HG03159 (cell line): Measurements from ENCODE around the gene GINS2.

ENCODE experiments used
- ATAC-seq: cut with Tn5 transposase; IDR thresholded peaks from one replicate; pipeline ENCODE4 v1.9.1; 2021; ENCODE audit warnings: mild to moderate bottlenecking, moderate library complexity; ENCODE audit not compliant: unreplicated experiment

GINS2 gene

DNA sequence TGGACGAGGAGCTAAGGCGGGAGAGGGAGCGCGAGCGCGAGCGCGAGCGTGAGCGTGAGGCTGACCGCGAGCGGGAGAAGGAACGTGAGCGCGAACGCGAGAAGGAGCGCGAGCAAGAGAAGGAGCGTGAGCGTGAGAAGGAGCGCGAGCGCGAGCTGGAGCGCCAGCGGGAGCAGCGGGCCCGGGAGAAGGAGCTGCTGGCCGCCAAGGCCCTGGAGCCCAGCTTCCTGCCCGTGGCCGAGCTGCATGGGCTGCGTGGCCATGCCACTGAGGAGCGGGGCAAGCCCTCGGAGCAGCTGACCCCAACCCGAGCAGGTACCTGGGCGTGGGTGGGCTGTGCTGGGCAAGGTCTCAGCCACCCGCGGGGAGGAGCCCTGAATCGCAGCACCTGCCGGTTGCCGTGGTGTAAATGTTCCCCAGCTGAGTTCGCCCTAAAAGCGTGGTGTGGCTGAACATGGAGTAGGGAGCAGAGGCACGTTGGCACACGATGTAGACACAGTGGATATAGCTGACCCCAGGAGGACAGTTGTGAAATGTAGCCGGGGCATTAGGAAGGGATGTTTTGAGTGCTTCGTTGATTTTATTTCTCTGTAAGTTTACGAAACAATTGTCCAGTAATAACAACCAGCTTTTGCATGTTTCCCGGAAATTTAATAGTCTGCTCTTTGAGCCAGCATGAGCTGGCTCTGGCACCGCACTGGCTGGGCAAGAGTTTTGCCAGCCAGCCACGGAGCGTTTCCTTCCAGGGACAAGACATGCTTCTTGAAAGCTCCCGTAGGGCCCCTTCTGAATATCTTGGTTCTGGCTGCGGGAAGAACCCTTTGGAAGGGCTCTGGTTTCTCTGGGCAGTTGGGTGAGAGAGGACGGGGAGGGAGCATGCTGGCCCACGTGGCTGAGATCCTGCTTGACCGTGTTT, 32.1 kb downstream of the GINS2 start:
- no peak for ATAC-seq

DNA sequence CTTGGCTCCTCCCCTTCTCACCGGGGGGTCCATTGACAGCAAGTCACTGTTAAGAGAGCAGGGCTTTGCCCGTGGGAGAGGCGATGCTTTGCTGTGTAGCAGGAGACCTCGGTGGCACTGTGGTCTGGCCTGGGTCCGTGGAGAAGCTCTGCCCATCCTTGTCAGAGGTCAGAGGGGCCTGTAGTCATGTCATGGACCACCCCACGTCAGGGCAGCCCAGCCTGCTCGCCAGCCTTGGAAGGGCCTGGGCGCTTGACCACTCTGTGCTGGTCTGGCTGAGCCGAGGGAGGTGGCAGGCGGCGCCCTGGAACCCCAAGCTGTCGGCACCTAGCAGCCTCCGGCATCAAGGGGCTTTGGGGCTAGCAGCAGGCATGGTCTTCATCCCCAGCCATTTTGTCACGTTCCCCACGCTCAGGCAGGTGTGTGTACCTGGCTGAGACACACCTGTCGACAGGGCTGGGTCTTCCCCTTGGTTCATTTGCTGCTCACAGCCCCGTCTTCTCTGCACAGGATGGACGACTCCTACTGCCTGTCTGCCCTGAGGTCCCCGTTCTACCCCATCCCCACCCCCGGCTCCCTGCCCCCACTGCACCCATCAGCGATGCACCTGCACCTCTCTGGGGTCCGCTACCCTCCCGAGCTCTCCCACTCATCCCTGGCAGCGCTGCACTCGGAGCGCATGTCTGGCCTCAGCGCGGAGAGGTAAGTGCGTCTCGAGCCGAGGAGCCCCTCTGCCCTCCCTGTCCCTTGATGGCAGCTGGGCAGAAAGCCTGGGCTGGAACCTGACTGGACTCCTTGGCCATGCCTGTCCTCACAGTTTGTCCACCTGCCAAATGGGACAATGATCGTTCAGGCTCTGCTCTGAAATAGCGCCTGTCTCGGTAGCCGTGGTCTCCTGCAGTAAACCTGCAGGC, 33.3 kb downstream of the GINS2 start:
- ATAC-seq: no peak

DNA sequence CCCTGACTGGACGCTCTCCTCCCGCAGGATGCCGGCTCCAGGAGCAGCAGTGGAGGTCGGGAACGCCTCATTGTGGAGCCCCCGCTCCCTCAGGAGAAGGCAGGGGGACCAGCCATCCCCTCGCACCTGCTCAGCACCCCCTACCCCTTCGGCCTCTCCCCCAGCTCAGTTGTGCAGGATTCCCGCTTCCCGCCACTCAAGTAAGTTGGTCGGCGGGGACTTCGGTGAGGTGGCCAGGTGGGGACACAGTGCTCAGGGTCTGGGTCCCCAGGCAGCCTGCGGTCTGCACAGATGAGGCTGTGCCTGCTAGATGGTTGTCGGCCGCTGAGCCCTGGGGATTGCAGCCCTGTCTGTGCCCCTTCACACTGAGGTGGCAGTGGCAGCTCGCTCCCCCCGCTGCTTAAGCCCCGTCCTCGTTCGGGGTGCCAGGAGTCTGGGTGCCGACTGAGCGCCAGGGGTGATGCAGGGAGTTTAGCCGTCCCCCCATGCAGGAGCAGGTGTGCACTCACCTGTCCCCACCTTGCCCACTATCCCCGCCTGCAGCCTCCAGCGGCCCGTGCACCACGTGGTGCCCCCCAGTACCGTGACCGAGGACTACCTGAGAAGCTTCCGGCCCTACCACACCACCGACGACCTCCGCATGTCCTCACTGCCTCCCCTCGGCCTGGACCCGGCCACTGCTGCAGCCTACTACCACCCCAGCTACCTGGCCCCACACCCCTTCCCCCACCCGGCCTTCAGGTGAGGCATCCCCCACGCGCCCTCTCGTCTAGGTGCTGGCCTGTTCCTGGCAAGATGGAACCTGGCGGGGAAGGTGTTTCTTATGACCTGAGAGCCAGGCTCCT, 34.3 kb downstream of the GINS2 start:
- ATAC-seq: no peak

DNA sequence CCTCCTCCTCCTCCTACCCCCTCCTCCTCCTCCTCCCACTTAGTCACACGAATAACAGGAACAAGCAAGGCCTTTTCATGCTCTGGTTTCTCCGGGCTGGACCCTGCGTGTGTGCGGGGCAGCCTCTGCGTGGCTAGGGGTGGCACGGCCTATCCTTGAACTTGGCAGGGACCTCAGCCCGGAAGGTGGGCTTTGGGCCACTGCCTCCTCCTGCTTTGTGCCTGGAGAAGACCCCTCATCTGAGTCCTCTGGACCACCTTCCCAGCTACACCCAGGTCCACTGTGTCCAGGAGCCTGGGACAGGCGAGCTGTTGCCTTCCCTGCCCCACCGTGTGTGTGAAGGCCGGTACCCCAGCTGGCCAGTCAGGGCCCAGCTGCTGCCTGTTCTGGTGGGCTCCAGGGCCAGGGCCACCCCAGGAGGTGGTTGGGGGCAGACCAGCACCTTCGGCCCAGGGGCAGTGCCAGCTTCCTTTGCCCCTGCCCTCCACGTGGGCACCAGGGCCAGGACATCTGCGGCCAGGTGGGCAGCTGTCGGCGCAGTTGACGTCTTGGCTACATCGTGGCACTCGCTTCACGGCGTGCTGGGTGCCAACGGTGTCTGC, 35.4 kb downstream of the GINS2 start:
- ATAC-seq: no peak

DNA sequence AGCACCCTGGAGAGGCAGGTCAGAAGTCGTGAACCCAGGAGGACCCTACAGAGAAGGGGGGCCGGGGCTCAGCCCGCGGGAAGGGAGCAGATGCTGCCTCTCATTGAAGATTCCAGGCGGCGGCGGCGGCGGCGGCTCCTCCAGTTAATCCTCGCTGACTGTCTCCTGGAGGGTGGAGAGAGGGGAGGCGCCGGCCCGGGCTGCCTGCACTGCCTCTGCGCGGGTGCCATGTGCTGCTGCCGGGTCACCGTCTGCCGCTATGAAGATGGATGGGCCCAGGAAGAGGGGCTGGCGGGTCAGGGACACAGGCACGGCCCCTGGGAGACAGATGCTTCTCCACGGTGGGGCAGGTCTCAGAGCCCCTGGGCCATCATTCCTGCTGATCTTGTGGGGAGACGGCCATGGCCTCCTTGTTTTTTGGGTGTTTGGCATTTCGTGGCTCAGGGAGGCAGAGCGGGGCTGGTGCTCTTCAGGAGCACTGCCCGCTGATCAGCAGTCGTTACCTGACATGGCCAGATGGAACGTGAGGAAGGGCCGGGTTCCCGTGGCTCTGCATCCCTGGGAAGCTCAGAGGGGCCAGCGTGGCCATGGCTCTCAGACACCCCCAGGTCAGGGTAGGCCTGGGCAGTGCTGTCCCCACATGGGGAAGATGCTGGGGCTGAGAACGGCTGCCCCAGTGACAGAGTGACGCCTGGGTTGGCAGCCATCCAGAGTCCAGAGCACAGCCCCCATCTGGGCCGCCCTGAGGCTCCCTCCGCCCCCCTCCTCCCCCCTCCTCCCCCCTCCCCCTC, 36.1 kb downstream of the GINS2 start:
- ATAC-seq: no peak

DNA sequence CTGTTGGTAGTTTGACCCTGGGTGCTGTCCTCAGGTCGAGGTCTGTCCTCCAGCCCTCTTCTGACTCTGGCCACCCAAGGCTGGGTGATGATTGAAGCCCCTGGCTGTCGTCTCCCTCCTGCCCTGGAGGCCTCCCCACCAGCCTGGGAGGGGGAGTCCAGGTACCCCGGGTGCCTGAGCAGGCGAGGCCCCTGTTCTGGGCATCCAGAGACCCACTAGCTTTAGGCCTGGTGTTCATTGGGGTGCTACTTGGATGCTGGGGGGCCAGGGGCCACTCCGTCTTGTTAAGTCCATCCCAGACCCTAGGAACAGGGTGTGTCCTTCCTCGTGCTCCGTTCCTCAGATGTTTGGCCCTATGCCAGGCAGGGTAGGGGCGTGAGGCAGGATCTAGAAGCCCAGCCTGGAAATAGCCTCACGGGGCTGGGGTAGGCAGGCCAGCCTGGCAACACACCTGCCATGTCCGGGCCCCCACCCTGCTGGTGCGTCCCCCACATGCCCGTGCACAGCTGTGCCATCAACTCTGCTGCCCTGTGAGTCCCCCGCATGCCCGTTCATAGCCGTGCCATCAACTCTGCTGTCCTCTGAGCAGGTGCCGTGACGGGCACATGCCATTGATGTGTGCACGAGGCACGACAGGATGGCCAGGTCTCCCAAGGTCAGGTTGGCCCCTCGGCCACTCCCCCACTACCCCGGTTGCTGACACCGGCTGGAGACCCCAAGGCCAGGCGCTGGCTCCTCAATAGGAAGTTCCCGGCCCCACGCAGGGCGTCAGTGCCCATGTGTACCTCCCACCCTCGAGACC, 36.9 kb downstream of the GINS2 start:
- no peak for ATAC-seq

DNA sequence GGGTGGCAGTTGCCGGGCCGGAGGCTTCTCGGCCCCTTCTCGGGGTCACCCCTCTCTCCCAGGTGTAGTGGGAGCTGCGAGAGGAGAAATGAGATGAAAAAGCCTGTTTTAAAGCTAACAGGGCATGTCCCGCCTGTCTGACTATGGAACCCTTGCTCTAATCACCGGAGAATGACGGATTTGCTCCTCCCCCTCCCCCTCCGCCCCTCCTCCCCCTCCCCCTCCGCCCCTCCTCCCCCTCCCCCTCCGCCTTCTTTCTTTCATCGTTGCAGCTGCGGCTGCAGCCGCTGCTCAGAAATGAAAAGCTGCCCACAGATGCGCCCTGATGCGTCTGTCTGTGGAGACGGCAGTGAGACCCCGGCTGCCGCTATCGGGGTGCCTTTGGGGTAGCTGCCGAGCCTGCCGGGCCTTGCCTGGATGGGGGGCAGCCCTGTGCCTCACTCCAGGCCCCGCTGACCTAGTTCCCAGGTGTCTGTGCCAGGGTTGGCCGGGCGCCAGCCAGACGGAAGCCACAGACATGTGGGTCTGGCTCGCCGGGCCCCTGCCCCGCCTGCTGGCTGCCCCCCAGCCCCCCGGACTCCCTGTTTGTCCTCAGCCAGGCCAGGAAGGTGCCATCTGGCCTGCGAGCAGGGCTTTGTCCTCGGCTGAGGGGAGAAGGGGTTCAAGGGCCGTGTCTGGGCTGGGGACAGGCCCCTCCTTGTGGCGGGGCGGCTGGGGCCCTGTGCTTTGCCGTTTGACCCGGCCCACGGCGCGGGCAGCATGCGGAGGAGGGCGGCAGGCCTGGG, 37.7 kb downstream of the GINS2 start:
- no peak for ATAC-seq

DNA sequence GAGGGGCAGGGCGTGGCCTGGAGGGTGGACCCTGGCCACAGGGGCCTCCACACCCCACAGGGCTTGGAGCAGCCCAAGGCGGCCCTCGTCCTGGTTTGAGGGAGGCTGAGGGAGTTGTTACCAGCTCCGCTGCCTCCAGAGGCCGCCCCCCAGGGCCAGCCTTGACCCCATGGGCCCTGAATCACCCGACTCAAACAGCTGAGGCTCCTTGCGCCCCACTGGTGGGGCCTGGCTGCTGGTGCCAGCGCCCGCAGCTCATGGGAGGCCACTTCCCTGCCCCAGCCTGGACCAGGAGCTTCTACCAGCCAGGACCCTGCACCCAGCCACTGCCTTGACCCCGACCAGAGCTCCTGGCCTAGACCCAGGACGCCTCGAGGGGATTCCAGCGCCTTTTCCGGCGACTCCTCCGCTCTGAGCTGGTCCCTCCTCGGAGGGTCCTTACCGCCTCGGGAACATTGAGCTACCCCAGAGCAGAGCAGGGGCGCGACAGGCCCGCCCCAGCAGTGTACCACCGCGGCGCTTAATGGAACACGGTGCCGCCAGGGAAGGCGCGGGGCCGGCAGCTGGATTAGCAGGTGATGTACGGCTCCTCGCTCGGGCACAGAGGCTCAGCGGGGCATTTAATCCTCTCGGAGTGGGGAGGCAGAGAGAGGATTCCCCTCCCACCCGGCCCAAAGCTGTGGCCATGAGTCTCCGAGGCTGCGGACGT, 38.5 kb downstream of the GINS2 start:
- no peak for ATAC-seq

DNA sequence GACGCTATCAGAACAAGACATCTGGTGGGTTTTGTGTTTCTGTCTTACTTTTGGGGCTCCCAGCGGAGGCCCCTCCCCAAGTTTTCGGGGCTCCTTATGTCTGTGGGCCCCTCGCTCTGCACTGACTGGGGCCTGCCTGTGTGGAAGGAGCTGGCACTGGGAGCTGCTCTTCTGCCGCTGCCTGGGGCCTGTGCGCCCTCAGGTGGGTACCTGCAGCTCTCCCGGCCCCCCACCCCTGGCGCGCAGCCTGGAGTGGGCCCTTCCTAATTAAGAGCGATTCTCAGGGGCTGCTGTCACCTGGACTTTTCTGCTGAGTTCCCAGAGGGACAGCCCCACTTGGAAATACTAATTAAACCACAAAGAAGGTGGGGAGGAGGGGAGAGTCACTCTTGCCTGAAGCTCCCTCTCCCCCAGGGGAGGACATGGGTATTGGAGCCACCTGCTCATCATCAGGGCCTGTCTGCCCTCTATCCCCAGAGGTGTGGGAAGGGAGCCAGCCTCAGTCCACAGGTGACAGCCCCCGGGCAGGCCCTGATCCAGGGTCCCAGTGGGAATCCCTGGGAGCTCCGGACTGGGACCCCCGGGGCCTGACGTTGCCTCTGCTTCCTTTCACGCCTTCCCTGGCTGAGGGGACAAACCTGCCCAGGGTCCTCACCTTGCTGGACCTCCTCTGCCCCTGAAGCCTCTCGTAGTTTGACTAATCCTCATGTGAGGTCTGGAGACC, 39.2 kb downstream of the GINS2 start:
- no peak for ATAC-seq

DNA sequence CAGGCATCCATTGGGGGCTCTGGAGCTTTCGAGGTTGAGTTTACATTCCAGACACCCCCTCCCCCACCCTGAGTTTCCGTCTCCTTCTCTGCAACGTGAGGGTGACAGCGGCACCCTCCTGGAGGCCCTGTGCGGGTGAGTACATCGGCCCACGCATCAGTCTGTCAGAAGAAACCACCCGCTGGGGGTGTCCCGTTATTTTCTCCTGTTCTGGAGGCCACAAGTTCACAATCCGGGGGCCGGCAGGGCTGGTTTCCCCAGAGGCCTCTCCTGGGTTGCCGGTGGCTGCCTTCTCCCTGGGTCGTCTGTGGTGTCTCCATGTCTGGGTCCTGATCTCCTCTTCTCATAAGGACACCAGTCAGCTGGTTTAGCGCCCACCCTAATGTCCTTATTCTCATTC, 39.9 kb downstream of the GINS2 start:
- ATAC-seq: no peak

DNA sequence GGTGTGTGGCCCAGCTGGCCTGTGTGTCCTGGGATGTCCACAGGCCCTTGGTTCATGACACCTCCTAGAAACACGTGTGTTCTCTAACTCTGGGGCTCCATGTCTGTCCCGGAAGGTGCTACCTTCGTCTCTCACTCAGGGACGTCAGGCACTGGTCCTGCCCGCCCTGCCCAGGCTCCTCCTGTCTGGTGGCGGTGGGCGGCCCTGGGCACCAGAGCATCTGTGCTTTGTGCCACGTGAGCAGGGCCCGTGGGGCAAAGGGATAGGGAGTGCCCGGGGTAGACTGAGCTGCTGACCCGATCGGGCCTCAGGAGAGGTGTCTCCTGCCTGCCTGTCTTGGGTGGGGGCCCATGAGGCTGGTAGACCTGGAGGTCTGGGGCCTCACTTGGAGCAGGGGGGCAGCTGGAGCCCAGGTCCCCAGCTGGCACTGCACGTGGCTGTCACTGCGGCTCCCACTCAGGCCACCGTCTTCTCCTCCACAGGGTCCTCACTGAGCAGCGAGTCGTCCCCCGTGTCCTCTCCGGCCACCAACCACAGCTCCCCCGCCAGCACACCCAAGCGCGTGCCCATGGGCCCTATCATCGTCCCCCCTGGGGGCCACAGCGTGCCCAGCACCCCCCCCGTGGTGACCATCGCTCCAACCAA, 40.6 kb downstream of the GINS2 start:
- ATAC-seq: no peak

DNA sequence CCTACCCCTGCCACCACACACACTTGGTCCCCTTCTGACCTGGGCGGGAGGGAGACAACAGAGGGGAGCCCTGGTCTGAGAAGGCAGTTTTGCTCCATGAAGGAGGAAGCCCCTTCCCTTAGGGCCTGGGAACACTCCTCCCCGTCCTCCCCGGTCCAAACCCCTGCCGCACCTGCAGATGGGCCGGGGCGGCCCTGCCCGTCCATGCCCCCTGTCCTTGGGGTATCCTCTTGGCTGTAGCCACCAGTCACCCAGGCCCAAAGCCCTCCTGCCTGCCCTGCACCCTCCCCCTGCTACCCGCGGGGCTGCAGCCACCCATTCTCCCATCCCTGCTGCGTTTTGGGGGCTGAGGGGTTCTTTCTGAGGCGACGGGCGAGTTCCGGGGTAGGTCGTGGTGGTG, 41.8 kb downstream of the GINS2 start:
- ATAC-seq: no peak

DNA sequence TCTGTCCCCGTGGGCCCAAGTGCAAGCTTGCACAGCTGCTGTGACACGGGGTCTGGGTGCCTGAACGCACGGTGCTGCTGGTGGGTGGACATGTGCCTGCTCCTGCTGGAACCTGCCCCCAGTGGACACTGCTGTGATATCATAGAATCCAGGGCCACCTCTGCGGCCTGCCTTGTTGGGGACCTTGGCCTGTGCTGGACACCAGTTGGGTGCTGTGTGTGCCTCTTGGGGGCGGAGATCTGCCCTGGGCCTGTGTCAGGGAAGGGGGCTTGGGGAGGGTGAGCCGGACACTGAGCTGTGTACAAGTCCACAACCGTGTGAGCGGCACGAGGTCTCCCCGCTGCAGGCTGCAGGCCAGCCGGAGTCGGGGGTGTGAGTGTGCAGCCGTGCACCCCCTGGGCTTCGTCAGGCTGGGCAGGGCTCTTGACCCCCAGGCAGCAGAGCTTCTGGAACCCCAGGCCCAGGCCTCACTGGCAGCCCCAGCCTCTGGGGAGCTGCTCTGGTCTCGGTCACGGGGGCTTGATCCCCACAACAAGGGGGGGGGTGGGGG, 42.3 kb downstream of the GINS2 start:
- ATAC-seq: no peak

DNA sequence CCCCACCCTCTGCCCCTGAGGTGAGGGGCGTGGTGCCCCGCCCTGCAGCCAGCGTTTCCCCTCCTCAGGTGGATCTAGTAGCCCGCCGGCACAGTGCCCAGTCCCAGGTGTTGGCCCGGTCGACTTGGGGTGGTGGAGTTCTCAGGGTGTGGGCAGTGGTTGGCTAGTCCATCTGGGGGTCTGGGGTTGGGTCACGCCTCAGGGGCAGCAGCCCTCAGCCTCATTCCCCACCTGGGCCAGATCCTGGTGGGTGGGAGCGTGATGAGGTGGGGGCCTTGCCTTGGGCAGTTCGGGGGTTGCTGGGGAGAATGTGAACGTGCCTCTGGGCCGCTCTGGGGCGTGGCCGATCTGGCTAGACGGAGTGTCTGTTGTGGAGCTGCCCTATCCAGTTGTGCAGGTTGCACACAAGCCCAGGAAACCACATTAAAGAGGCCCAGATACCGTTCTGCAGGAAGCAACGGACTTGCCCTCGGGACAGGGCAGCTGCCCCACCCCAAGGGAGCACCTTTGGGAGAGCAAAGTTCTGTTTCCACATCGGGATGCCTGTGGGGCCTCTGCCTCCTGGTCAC, 43.6 kb downstream of the GINS2 start:
- no peak for ATAC-seq

DNA sequence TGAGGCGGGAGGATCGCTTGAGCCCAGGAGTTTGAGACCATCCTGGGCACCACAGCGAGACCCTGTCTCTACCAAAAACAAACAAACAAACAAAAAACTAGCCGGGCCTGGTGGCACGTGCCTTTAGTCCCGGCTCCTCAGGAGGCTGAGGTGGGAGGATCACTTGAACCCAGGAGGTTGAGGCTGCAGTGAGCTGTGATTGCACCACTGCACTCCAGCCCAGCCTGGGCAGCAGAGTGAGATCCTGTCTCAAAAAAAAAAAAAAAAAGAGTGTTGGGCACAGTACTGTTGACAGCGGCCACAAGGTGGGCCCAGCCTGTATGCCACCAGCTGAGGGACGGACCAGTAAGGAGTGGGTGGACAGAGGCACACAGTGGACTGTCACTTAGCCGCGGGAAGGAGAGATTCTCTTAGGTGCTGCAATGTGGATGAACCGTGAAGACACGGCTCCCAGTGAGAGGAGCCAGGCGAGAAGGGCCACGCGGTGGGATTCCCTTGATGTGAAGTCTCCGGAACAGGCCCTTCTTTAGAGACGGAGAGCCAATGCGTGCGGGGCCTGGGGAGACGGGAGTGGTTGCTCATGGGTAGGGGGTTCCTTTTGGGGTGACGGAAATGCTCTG, 44.6 kb downstream of the GINS2 start:
- ATAC-seq: no peak
